NCI-H524 treated with DMSO at 0.1 percent for 48 hours (cell line): ENCODE measurements around the gene CLDN18.

ENCODE experiments used
- DNase-seq: peaks from one replicate; lab custom pipeline; 2025; lab: John Stamatoyannopoulos, UW

The CLDN18 gene

GRCh38 chr3:138009476-138010272 is at the start of gene CLDN18:
Gene CLDN18, plus strand, starts transcription at chr3:138010165. Its CDS starts 61 bp downstream, at chr3:138010226.
- no peak for DNase-seq

GRCh38 chr3:137962251-137962650 is 47.7 kb upstream of the CLDN18 start:
- no peak for DNase-seq

GRCh38 chr3:137963463-137963862 is 46.5 kb upstream of the CLDN18 start:
- DNase-seq = no peak

GRCh38 chr3:137970914-137971831 is 38.8 kb upstream of the CLDN18 start:
- DNase-seq = peak; percentile 18

GRCh38 chr3:137972396-137972795 is 37.6 kb upstream of the CLDN18 start:
- no peak for DNase-seq

- no peak for DNase-seq
Measured at GRCh38 chr3:137978328-137978727, 31.6 kb upstream of the CLDN18 start.

- DNase-seq = no peak
Measured at GRCh38 chr3:137987723-137988122, 22.2 kb upstream of the CLDN18 start.

GRCh38 chr3:137988152-137988551 is 21.8 kb upstream of the CLDN18 start:
- no peak for DNase-seq

- no peak for DNase-seq
Measured at GRCh38 chr3:137988982-137989381, 21.0 kb upstream of the CLDN18 start.

GRCh38 chr3:137990427-137990826 is 19.5 kb upstream of the CLDN18 start:
- DNase-seq = no peak

GRCh38 chr3:137992592-137992991 is 17.4 kb upstream of the CLDN18 start:
- no peak for DNase-seq

GRCh38 chr3:137998121-137999042 is 11.6 kb upstream of the CLDN18 start:
- DNase-seq = no peak

GRCh38 chr3:138003069-138003468 is 6.9 kb upstream of the CLDN18 start:
- no peak for DNase-seq

GRCh38 chr3:138005627-138006026 is 4.3 kb upstream of the CLDN18 start:
- DNase-seq = no peak

GRCh38 chr3:138007898-138008297 is 2.1 kb upstream of the CLDN18 start:
- no peak for DNase-seq

- DNase-seq = no peak
Measured at GRCh38 chr3:138010273-138010590, 267 bp downstream of the CLDN18 start.

- no peak for DNase-seq
Measured at GRCh38 chr3:138011722-138012121, 1.8 kb downstream of the CLDN18 start.

GRCh38 chr3:138012526-138012925 is 2.6 kb downstream of the CLDN18 start:
- DNase-seq = no peak

GRCh38 chr3:138016065-138016464 is 6.1 kb downstream of the CLDN18 start:
- DNase-seq = no peak

- DNase-seq = no peak
Measured at GRCh38 chr3:138019281-138020069, 9.5 kb downstream of the CLDN18 start.

- DNase-seq = no peak
Measured at GRCh38 chr3:138023754-138024153, 13.8 kb downstream of the CLDN18 start.
